BJ (cell line): Measurements from ENCODE around the gene HEXIM1. TPM values are rescaled to one million over a fixed set of nuclear protein-coding genes. Genes with fewer than 3 reads are reported as not detected.
"Not testable (repeated sequence)": the region's sequence is repeated elsewhere in the genome, so short reads cannot be mapped to it uniquely, and the experiment has no call there.

Source experiments
- CTCF ChIA-PET: fragments of 350-600 bp; formaldehyde crosslinking; extraction: SDS; loops from one replicate; lab custom pipeline; 2021; ENCODE audit warnings: antibody characterized with exemption, inconsistent platforms; lab: Yijun Ruan, JAX
- POLR2A ChIA-PET: fragments of 300-600 bp; sonication (Branson Sonifier 250); formaldehyde crosslinking; extraction: SDS; loops from one replicate; lab custom pipeline; 2021; ENCODE audit warnings: antibody characterized with exemption; lab: Charles Lee
- DNase-seq: peaks from one replicate; pipeline ENCODE4 v3.0.0-alpha.2; 2011; ENCODE audit warnings: low read depth
- H3K27me3 ChIP-seq: 2 replicates; pipeline ENCODE4 v1.6.0; 2011; ENCODE audit warnings: low read length; ENCODE audit not compliant: control insufficient read depth, insufficient read depth
- H3K36me3 ChIP-seq: 2 replicates; pipeline ENCODE4 v1.5.1; 2011; ENCODE audit warnings: low read length; ENCODE audit not compliant: control insufficient read depth, insufficient read depth
- H3K4me3 ChIP-seq: 2 replicates; pipeline ENCODE4 v1.5.1; 2011; ENCODE audit warnings: low read depth, mild to moderate bottlenecking, control low read depth, low read length
- polyA plus RNA-seq: library from polyadenylated mRNA; depleted of rRNA; stranded (reverse); fragments of >200 nt; gene quantifications from 2 replicates; pipeline ENCODE4 v1.2.3, GENCODE V29; 2011
- TF ChIP-seq, protein P1 (sequence below): IDR thresholded peaks from 2 replicates; pipeline ENCODE4 v1.5.1; 2011; ENCODE audit warnings: low read depth, mild to moderate bottlenecking, control low read depth, inconsistent platforms, low read length, moderate library complexity; ENCODE audit not compliant: insufficient read depth

The HEXIM1 gene
- polyA plus RNA-seq, 1 experiment, result 16.0 TPM

DNA sequence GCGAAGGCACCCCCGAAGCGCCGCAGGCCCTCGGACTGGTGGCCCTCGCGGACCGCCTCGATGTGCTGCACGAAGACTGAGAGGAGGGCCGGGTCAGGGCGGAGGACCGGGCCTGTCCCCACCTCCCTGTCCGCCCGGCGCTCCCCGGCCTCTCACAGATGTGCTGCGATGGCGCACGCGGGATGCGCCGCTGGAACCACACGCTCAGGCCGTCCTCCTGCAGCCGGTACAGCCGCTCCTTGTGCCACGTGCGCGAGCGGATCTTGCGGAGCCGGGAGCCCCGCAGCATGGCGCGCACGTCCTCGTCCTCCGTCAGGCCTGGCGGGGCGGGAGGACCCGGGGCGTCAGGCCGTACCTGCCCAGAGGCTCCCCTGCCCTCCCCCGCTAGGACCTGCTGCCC, 27.2 kb upstream of the HEXIM1 start:
- Histone ChIP-seq H3K27me3 (no peaks in the 10 kb centered on the region), H3K4me3 (no peak overlapping the region), H3K36me3 (peaks cover 17% of the 10 kb centered on the region)
- CTCF ChIA-PET, result interaction anchor here (0.6 to 2.7 kb wide), 5 partner anchors 9 to 202 kb away, joined by 3 to 10 read pairs (median 5); partner anchors contain the start of genes ACBD4 and PLCD3
- TF ChIP-seq, protein P1, sequence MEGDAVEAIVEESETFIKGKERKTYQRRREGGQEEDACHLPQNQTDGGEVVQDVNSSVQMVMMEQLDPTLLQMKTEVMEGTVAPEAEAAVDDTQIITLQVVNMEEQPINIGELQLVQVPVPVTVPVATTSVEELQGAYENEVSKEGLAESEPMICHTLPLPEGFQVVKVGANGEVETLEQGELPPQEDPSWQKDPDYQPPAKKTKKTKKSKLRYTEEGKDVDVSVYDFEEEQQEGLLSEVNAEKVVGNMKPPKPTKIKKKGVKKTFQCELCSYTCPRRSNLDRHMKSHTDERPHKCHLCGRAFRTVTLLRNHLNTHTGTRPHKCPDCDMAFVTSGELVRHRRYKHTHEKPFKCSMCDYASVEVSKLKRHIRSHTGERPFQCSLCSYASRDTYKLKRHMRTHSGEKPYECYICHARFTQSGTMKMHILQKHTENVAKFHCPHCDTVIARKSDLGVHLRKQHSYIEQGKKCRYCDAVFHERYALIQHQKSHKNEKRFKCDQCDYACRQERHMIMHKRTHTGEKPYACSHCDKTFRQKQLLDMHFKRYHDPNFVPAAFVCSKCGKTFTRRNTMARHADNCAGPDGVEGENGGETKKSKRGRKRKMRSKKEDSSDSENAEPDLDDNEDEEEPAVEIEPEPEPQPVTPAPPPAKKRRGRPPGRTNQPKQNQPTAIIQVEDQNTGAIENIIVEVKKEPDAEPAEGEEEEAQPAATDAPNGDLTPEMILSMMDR, result no peak
- no peak for DNase-seq
- POLR2A ChIA-PET, result no interaction called here

DNA sequence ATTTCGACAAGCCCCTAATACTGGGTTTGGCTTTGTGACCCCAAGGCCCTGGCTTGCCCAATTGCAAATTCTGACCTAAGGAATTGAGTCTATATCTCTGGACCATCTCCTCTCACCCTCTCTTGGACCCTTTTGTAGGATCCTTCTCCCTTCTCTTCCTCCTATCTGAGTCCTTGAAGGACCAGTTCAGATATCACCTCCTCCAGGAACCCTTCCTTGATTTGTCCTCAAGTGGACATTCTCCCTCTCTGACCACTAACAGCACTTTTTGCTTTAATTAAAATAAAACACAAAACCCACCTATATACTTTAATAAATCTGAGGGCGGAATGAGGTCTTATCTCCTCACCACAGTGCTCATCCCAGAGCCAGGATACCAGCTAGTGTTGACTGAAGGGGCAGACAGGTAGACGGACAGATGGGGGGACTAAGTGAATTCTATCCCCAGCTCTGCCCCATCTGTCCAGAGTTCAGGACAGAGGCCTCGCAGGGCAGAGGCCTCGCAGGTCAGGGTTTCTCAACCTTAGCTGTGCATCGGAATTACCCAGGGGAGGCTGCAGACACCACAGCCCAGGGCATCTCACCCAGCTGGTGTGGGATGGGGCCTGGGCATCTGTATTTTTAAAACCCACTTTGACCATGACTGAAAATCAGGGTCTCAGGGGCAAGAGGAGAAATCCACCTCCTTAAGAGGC, 25.1 kb upstream of the HEXIM1 start:
- H3K36me3 ChIP-seq, result peaks cover 12% of the 10 kb centered on the region
- DNase-seq, result no peak
- TF ChIP-seq, protein P1, result no peak
- ChIA-PET CTCF (interaction anchor here (0.5 to 1.9 kb wide), 6 partner anchors 14 to 89 kb away, joined by 3 to 4 read pairs (median 3); no protein-coding TSS in a partner anchor), POLR2A (no interaction called here)
- no peak overlapping the region for H3K4me3 ChIP-seq
- no peaks in the 10 kb centered on the region for H3K27me3 ChIP-seq

DNA sequence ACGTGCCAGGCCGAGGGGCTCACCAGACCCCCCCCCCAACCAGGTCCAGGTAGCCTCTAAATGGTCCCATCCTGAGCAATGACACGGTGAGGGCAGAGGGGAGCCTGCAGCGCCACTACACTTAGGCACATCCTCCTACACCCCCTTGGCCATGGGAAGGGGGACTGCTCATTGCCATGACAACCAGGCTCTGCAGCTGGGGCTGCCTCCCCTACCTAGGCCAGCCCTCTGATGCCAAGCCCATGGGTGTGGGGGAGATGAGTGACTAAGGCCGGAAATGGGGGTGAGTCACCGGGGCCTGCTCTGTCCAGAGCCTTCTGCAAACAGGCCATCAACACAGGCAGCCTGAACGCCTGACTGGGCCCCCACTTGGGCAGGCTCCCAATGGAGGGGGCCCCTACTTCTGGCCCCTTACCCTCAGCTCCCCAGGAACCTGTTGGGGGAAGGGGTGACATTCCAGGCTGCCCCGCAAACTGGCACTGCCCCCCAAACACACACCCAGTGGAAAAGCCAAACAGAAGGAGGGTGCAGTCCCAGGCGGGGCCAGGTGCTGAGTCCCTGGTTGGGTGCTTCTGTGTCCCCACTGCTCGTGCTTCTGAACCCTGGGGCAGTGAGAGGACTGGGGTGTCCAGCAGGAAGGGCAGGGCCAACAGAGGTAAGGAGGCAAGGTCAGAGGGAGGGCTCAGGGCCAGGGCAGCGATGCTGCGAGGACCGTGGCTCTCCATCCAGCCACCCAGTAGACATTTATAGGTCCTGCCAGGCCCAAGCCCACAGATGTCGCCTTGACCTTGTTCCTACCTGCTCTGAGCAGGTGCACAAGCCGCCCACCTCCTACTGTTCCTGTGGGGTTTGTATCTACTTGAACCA, 24.1 kb upstream of the HEXIM1 start:
- CTCF ChIA-PET, result interaction anchor here (0.8 to 1.9 kb wide), 5 partner anchors 9 to 75 kb away, joined by 3 to 4 read pairs (median 3); partner anchors contain the start of gene PLCD3
- TF ChIP-seq, protein P1, result no peak
- POLR2A ChIA-PET, result no interaction called here
- Histone ChIP-seq H3K36me3 (peaks cover 7% of the 10 kb centered on the region), H3K4me3 (no peak overlapping the region), H3K27me3 (no peaks in the 10 kb centered on the region)
- no peak for DNase-seq

DNA sequence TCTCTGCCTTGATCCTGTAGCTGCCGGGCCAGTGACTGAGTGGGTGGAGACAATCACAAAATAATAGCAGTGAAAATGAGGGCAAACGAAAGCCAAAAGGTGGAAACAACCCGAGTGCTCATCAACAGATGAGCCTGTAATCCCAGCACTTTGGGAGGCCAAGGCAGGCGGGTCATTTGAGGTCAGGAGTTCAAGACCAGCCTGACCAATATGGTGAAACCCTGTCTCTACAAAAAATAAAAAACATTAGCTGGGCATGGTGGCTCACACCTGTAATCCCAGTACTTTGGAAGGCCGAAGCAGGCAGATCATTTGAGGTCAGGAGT, 23.5 kb upstream of the HEXIM1 start:
- POLR2A ChIA-PET, result not testable (repeated sequence)

DNA sequence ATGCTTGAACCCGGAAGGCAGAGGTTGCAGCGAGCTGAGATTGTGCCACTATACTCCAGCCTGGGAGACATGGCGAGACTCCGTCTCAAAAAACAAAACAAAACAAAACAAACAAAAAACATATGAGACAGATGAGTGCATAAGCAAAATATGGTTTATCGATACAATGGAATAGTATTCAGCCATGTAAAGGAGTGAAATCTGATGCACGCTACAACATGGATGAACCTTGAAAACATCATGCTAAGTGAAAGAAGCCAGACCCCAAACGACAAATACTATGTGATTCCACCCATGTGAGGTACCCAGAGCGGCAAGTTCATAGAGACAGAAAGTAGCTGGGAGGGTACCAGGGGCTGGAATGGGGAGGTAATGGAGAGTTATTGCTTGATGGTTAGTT, 22.8 kb upstream of the HEXIM1 start:
- Histone ChIP-seq H3K4me3 (no peak overlapping the region), H3K27me3 (no peaks in the 10 kb centered on the region), H3K36me3 (peaks cover 2% of the 10 kb centered on the region)
- POLR2A ChIA-PET, result interaction anchor here (0.6 kb wide), 1 partner anchor 595 kb away, joined by 5 read pairs; no protein-coding TSS in a partner anchor
- no peak for DNase-seq
- TF ChIP-seq, protein P1, result no peak
- CTCF ChIA-PET, result interaction anchor here (0.9 to 2.7 kb wide), 4 partner anchors 10 to 224 kb away, joined by 3 to 12 read pairs (median 3); partner anchors contain the start of gene ACBD4

More for the DNA sequence above, 23.5 kb upstream of the HEXIM1 start:
- DNase-seq, H3K27me3 ChIP-seq, H3K4me3 ChIP-seq, H3K36me3 ChIP-seq: not testable (repeated sequence)
- CTCF ChIA-PET, result interaction anchor here (0.9 to 2.7 kb wide), 6 partner anchors 8 to 223 kb away, joined by 3 to 12 read pairs (median 3); partner anchors contain the start of genes ACBD4 and PLCD3
